ENCODE measurements around the gene LAPTM5.

LAPTM5 gene

GRCh38 chr1:30731109-30731805, 26.3 kb downstream of the LAPTM5 start:
- Histone ChIP-seq H3K36me3 (ENCODE audit: control insufficient read depth, insufficient read depth, low read length) (no peaks in the 10 kb centered on the region), H3K27me3 (ENCODE audit: control insufficient read depth, insufficient read depth, low read length) (no peaks in the 10 kb centered on the region), H3K4me1 (ENCODE audit: control insufficient read depth, insufficient read depth, low read length) (no peaks in the 10 kb centered on the region), H3K4me3 (ENCODE audit: low read length) (no peak overlapping the region), H3K9ac (ENCODE audit: low read length) (no peak overlapping the region), H3K27ac (ENCODE audit: low read depth, low read length) (no peak overlapping the region)

- Histone ChIP-seq H3K27me3 (ENCODE audit: control insufficient read depth, insufficient read depth, low read length) (no peaks in the 10 kb centered on the region), H3K4me3 (ENCODE audit: low read length) (no peak overlapping the region), H3K9ac (ENCODE audit: low read length) (no peak overlapping the region), H3K36me3 (ENCODE audit: control insufficient read depth, insufficient read depth, low read length) (no peaks in the 10 kb centered on the region), H3K27ac (ENCODE audit: low read depth, low read length) (no peak overlapping the region), H3K4me1 (ENCODE audit: control insufficient read depth, insufficient read depth, low read length) (no peaks in the 10 kb centered on the region)
Observed at GRCh38 chr1:30730346-30731108, 27.0 kb downstream of the LAPTM5 start.

DNA sequence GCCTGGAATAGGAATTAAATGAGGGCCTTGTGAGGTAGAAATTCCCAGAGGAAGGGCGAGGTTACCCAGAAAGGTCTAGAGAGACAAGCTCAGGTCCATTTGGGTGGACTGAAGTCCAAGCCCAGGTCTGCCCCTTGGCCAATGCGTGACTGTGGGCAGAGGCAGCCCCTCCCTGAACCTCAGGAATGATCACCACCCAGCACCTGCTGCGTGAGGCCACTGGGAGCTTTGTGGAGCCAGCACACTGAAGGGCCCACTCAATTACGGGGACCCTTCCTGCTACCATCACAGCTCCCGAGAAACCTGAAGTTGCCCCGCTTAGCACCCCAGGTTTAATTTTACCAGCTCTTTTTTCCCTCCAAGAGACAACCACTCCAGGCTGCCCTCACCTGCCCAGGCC, 27.7 kb downstream of the LAPTM5 start:
- no peak overlapping the region for H3K4me3 ChIP-seq (ENCODE audit: low read length)
- H3K27ac ChIP-seq (ENCODE audit: low read depth, low read length), result no peak overlapping the region
- H3K27me3 ChIP-seq (ENCODE audit: control insufficient read depth, insufficient read depth, low read length), result no peaks in the 10 kb centered on the region
- H3K4me1 ChIP-seq (ENCODE audit: control insufficient read depth, insufficient read depth, low read length), result no peaks in the 10 kb centered on the region
- H3K9ac ChIP-seq (ENCODE audit: low read length), result no peak overlapping the region
- no peaks in the 10 kb centered on the region for H3K36me3 ChIP-seq (ENCODE audit: control insufficient read depth, insufficient read depth, low read length)

DNA sequence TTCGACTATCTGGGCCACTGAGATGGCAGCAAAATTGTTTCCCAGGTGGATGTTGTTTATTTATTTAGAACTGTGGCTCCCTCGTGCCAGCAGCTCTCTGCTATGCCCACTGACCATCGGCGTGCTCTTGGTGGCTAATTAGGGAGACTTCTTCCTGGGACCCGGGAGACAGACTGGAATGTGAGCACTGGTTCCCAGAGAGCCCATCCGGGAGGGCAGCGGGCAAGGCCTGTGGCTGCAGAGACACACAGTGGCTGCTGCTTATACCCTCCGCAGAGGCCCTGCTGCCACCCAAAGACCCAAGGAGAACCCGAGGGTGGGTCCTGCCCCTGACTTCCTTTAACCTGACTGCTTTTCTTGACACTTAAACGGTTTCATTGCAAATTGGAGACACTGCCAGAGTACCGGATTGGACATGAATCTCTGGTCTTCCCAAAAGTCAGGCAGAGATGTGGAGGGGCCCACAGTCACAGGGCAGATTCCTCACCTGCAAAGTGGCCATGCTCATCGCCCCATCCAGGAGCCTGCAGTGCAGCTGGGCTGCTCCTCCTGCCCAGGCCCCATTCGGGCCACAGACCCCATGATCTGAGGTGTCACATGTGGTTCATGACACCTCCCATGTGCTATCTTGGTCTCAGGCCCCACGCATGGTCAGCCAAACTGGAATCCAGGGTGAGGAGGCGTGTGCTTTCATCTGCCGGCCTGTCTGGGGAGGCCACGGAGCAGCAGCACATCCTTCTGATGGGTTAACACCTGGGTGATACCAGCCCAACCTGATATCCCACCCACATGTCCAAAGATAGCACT, 28.5 kb downstream of the LAPTM5 start:
- Histone ChIP-seq H3K27me3 (ENCODE audit: control insufficient read depth, insufficient read depth, low read length) (no peaks in the 10 kb centered on the region), H3K9ac (ENCODE audit: low read length) (no peak overlapping the region), H3K36me3 (ENCODE audit: control insufficient read depth, insufficient read depth, low read length) (no peaks in the 10 kb centered on the region), H3K4me3 (ENCODE audit: low read length) (no peak overlapping the region), H3K4me1 (ENCODE audit: control insufficient read depth, insufficient read depth, low read length) (no peaks in the 10 kb centered on the region), H3K27ac (ENCODE audit: low read depth, low read length) (no peak overlapping the region)

DNA sequence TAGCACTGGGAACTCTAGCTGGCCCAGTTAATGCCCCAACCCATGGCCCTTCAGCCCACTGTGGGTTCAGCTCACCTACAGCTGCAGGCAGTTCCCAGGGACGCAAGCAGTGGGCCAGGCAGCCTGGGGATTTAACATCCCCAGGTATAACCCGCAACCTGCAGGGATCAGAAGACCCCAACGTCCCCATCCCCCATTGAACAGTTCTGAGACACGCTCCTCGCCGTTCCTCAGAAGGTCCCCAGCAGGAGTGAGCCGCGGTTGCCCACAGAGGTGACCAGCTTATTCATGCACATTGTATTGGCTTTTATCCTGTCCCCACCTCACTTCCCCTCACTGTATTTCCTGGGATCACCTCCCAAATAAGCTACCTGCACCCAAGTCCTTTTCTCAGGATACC, 29.2 kb downstream of the LAPTM5 start:
- Histone ChIP-seq H3K4me1 (ENCODE audit: control insufficient read depth, insufficient read depth, low read length) (no peaks in the 10 kb centered on the region), H3K27ac (ENCODE audit: low read depth, low read length) (no peak overlapping the region), H3K9ac (ENCODE audit: low read length) (no peak overlapping the region)

GRCh38 chr1:30727824-30728223, 29.8 kb downstream of the LAPTM5 start:
- Histone ChIP-seq H3K27me3 (ENCODE audit: control insufficient read depth, insufficient read depth, low read length) (no peaks in the 10 kb centered on the region), H3K9ac (ENCODE audit: low read length) (no peak overlapping the region), H3K36me3 (ENCODE audit: control insufficient read depth, insufficient read depth, low read length) (no peaks in the 10 kb centered on the region), H3K4me1 (ENCODE audit: control insufficient read depth, insufficient read depth, low read length) (no peaks in the 10 kb centered on the region), H3K4me3 (ENCODE audit: low read length) (no peak overlapping the region), H3K27ac (ENCODE audit: low read depth, low read length) (no peak overlapping the region)

More for the DNA sequence above, 29.2 kb downstream of the LAPTM5 start:
- Histone ChIP-seq H3K4me3 (ENCODE audit: low read length) (no peak overlapping the region), H3K36me3 (ENCODE audit: control insufficient read depth, insufficient read depth, low read length) (no peaks in the 10 kb centered on the region), H3K27me3 (ENCODE audit: control insufficient read depth, insufficient read depth, low read length) (no peaks in the 10 kb centered on the region)

DNA sequence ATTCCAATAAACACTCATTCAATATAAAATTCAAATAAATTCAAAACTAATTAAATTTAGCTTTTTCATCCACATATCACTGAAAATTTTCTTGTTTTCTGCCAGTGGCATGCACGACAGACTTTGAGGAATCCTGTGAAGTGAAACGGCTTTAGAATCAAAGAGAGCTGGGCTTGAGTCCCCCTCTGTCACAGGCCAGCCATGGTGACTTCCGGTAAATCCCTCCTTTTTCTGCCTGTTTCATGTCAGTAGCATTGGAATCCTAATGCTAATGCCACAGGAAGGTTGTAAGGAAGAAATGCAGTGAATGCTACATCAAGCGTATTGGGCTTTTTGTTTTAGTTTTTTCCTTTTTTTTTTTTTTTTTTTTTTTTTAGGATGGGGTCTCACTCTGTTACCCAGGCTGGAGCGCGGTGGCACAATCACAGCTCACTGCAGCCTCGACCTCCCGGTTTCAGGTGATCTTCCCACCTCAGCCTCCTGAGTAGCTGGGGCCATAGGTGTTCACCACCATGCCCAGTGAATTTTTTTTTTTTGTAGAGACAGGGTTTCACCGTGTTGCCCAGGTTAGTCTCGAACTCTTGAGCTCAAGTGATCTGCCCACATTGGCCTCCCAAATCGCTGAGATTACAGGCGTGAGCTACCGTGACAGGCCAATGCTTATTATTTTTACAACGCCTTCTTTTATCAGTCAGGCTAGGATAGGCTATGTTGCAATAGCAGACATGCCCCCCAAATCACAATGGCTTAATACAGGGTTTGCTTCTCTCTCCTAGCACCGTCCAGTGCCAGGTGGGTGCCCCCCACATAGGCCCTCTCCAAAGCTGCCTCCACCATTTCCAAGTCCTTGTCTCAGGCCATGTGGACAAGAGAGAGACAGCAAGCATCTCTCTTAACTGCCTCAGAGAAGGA, 30.5 kb downstream of the LAPTM5 start:
- Histone ChIP-seq H3K9ac (ENCODE audit: low read length) (no peak overlapping the region), H3K36me3 (ENCODE audit: control insufficient read depth, insufficient read depth, low read length) (no peaks in the 10 kb centered on the region), H3K4me1 (ENCODE audit: control insufficient read depth, insufficient read depth, low read length) (no peaks in the 10 kb centered on the region), H3K27ac (ENCODE audit: low read depth, low read length) (no peak overlapping the region), H3K27me3 (ENCODE audit: control insufficient read depth, insufficient read depth, low read length) (no peaks in the 10 kb centered on the region), H3K4me3 (ENCODE audit: low read length) (no peak overlapping the region)

DNA sequence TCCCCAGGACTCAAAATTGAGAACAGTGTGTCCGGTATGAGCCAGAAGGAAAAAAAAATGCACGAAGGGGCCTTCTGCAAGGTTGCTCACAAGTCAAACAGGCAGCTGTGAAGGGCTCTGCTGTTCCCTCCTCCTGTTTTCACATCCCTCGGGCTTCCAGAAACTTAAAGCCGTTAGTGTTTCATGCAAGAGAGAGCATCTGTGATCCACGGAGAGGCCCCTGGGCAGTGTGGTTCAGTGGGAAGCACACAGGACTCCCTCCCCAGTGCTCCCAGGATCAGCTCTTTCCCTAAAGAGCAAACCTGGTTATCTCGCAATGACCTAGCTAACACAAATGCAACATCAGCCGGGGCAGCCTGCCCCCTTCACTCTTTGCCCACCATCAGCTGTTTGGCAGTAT, 31.3 kb downstream of the LAPTM5 start:
- H3K27ac ChIP-seq (ENCODE audit: low read depth, low read length), result no peak overlapping the region
- no peaks in the 10 kb centered on the region for H3K4me1 ChIP-seq (ENCODE audit: control insufficient read depth, insufficient read depth, low read length)
- no peaks in the 10 kb centered on the region for H3K27me3 ChIP-seq (ENCODE audit: control insufficient read depth, insufficient read depth, low read length)
- H3K36me3 ChIP-seq (ENCODE audit: control insufficient read depth, insufficient read depth, low read length), result no peaks in the 10 kb centered on the region
- no peak overlapping the region for H3K4me3 ChIP-seq (ENCODE audit: low read length)
- H3K9ac ChIP-seq (ENCODE audit: low read length), result no peak overlapping the region

GRCh38 chr1:30725450-30726095, 32.0 kb downstream of the LAPTM5 start:
- Histone ChIP-seq H3K4me1 (ENCODE audit: control insufficient read depth, insufficient read depth, low read length) (no peaks in the 10 kb centered on the region), H3K27me3 (ENCODE audit: control insufficient read depth, insufficient read depth, low read length) (no peaks in the 10 kb centered on the region), H3K36me3 (ENCODE audit: control insufficient read depth, insufficient read depth, low read length) (no peaks in the 10 kb centered on the region), H3K27ac (ENCODE audit: low read depth, low read length) (no peak overlapping the region), H3K9ac (ENCODE audit: low read length) (no peak overlapping the region), H3K4me3 (ENCODE audit: low read length) (no peak overlapping the region)

- Histone ChIP-seq H3K4me3 (ENCODE audit: low read length) (no peak overlapping the region), H3K4me1 (ENCODE audit: control insufficient read depth, insufficient read depth, low read length) (no peaks in the 10 kb centered on the region), H3K36me3 (ENCODE audit: control insufficient read depth, insufficient read depth, low read length) (no peaks in the 10 kb centered on the region), H3K27me3 (ENCODE audit: control insufficient read depth, insufficient read depth, low read length) (no peaks in the 10 kb centered on the region), H3K9ac (ENCODE audit: low read length) (no peak overlapping the region), H3K27ac (ENCODE audit: low read depth, low read length) (no peak overlapping the region)
Observed at GRCh38 chr1:30724655-30725421, 32.7 kb downstream of the LAPTM5 start.

DNA sequence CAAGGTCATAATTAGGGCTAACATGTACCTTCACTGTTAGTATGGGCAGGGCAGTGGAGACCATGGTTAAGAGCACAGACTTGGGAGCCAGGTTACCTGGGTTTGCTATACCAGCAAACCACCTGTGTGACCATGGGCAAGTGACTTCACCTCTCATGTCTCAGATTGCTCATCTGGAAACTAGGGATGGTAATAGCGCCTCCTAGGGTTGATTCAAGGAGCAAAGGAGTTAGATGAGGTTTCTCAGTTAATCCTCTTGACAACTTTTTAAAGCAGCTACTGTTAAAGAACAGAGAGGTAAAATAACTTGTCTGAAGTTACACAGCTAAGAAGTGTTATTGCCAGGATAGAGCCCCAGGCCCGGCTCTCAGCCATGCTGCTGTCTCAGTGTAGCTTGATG, 33.4 kb downstream of the LAPTM5 start:
- H3K4me1 ChIP-seq (ENCODE audit: control insufficient read depth, insufficient read depth, low read length), result peaks cover 4% of the 10 kb centered on the region
- no peak overlapping the region for H3K27ac ChIP-seq (ENCODE audit: low read depth, low read length)
- no peak overlapping the region for H3K9ac ChIP-seq (ENCODE audit: low read length)
- H3K4me3 ChIP-seq (ENCODE audit: low read length), result no peak overlapping the region
- H3K36me3 ChIP-seq (ENCODE audit: control insufficient read depth, insufficient read depth, low read length), result no peaks in the 10 kb centered on the region
- no peaks in the 10 kb centered on the region for H3K27me3 ChIP-seq (ENCODE audit: control insufficient read depth, insufficient read depth, low read length)

Measured in rectal smooth muscle tissue (tissue), 1 donor.